Gastroesophageal sphincter (tissue), 4 donors: ENCODE data around the gene LYRM1. TPM values are rescaled to one million over a fixed set of nuclear protein-coding genes. Genes with fewer than 3 reads are reported as not detected.

ENCODE experiments used
- ATAC-seq: fragments of 150-250 bp; one replicate; pipeline ENCODE4 v1.9.1; 2016; ENCODE audit warnings: mild to moderate bottlenecking, moderate library complexity
- H3K27ac ChIP-seq, 4 donors: fragments of 200-600 bp; sonication (generic) in 3 of 4; 1 replicate in 3 of 4; 2 replicates in 1 of 4; pipeline ENCODE4 v1.5.1; 2016 to 2019
- H3K27me3 ChIP-seq: fragments of 200-600 bp; sonication (generic); one replicate; pipeline ENCODE4 v1.5.1; 2019
- H3K36me3 ChIP-seq, 2 donors: fragments of 200-600 bp; sonication (generic); one replicate each; pipeline ENCODE4 v1.5.1; 2019; ENCODE audit warnings: control low read depth in 1 of 2
- H3K4me1 ChIP-seq, 3 donors: fragments of 200-600 bp; sonication (generic); 1 replicate in 2 of 3; 2 replicates in 1 of 3; pipeline ENCODE4 v1.5.1; 2016 to 2019; ENCODE audit warnings: control low read depth in 2 of 3
- H3K4me3 ChIP-seq, 2 donors: fragments of 200-600 bp; sonication (generic); one replicate each; pipeline ENCODE4 v1.5.1; 2019; ENCODE audit warnings: mild to moderate bottlenecking in 1 of 2, moderate library complexity in 1 of 2
- H3K9me3 ChIP-seq, 3 donors: fragments of 200-600 bp; sonication (generic); one replicate each; pipeline ENCODE4 v1.5.1; 2017 to 2019; ENCODE audit warnings: control low read depth in 2 of 3
- EP300 ChIP-seq: sonication (generic); formaldehyde crosslinking; IDR thresholded peaks from one replicate; pipeline ENCODE4 v1.6.1; 2017; ENCODE audit warnings: antibody characterized with exemption, mild to moderate bottlenecking
- POLR2A ChIP-seq, 2 donors: fragments of 450-650 bp; IDR thresholded peaks; one replicate each; pipeline ENCODE4 v1.6.1; 2017; ENCODE audit warnings: antibody characterized with exemption in 2 of 2, mild to moderate bottlenecking in 2 of 2, moderate library complexity in 1 of 2
- POLR2AphosphoS5 ChIP-seq: sonication (generic); formaldehyde crosslinking; IDR thresholded peaks from one replicate; pipeline ENCODE4 v1.6.1; 2017; ENCODE audit warnings: antibody characterized with exemption
- WGBS, 2 donors: methylation state at CpG; one replicate each; pipeline ENCODE4 v1.1.5; 2018; ENCODE audit warnings: low coverage in 1 of 2; 5-methylcytosine and 5-hydroxymethylcytosine counted together
- total RNA-seq, 4 donors: library from RNA; depleted of rRNA; stranded (reverse); fragments of >200 nt; gene quantifications; one replicate each; pipeline ENCODE4 v1.1.0, GENCODE V29; 2016
- TF ChIP-seq, protein P1 (sequence below), 4 experiments: fragments of 200-600 bp in 2 of 4; fragments of 450-650 bp in 2 of 4; sonication (generic) in 1 of 4; IDR thresholded peaks; one replicate each; pipeline ENCODE4 v1.5.1; 2017 to 2019; ENCODE audit warnings: antibody characterized with exemption in 4 of 4, mild to moderate bottlenecking in 2 of 4, moderate library complexity in 2 of 4

The LYRM1 gene
- total RNA-seq, 4 donors from 2014 or later: 54.3 to 88.7 (median 58.7) TPM

GRCh38 chr16:20946015-20946629, 45.6 kb downstream of the LYRM1 start:
- no peak for TF ChIP-seq POLR2AphosphoS5
- TF ChIP-seq, protein P1, sequence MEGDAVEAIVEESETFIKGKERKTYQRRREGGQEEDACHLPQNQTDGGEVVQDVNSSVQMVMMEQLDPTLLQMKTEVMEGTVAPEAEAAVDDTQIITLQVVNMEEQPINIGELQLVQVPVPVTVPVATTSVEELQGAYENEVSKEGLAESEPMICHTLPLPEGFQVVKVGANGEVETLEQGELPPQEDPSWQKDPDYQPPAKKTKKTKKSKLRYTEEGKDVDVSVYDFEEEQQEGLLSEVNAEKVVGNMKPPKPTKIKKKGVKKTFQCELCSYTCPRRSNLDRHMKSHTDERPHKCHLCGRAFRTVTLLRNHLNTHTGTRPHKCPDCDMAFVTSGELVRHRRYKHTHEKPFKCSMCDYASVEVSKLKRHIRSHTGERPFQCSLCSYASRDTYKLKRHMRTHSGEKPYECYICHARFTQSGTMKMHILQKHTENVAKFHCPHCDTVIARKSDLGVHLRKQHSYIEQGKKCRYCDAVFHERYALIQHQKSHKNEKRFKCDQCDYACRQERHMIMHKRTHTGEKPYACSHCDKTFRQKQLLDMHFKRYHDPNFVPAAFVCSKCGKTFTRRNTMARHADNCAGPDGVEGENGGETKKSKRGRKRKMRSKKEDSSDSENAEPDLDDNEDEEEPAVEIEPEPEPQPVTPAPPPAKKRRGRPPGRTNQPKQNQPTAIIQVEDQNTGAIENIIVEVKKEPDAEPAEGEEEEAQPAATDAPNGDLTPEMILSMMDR (IDR thresholded peaks at IDR 0.05): no peak
- no peak for TF ChIP-seq EP300
- TF ChIP-seq POLR2A (IDR thresholded peaks at IDR 0.05): no peak
- WGBS, 2 donors: 77 to 82% methylated on average over 3 to 8 of the region's 8 CpGs
- H3K36me3 ChIP-seq: no peaks in the 10 kb centered on the region
- H3K9me3 ChIP-seq: no peaks in the 10 kb centered on the region
- no peak overlapping the region for H3K27ac ChIP-seq
- H3K4me1 ChIP-seq: no peaks in the 10 kb centered on the region
- no peak overlapping the region for H3K4me3 ChIP-seq
- no peak for ATAC-seq
- no peaks in the 10 kb centered on the region for H3K27me3 ChIP-seq

DNA sequence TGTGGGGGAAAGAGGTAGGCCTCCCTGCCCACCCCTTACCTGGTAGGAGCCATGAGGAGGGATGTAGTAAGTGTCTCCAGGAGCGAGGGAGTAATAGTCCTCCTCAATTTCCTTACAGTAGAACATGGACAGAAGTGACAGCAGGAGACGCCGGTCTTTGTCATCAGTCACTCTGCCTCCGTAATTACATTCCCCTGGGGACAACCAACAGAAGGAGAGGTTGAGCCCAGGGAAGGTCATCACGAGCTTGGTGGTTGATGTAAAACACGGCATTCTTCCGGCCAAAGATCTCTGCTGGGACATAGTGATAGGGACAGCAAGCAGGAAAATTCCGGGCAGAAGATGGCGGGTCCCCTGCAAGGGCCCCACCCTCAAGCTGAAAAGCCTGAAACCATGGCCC, 47.9 kb downstream of the LYRM1 start:
- H3K4me1 ChIP-seq: no peaks in the 10 kb centered on the region
- no peaks in the 10 kb centered on the region for H3K27me3 ChIP-seq
- TF ChIP-seq POLR2A (IDR thresholded peaks at IDR 0.05): no peak

DNA sequence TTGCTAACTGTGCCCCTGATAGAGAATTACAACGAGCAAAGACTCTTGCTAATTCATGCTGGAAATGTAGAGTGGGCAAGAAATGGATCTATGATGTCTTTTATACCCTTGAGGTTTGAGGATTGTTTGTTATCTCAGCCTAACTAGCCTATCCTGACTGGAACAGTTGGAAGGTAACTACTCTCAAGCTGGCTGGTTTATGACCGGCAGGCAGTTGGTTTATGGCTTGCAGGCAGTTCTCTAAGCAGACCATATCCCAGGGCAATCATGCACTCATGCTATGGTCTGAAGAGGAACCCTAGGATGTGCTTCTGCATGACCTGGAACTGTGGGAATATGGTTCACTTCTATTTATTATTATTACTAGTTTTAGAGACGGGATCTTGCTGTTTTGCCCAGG, 49.1 kb downstream of the LYRM1 start:
- Histone ChIP-seq H3K4me3 (no peak overlapping the region), H3K9me3 (no peaks in the 10 kb centered on the region), H3K27ac (no peak overlapping the region), H3K36me3 (no peaks in the 10 kb centered on the region), H3K4me1 (no peaks in the 10 kb centered on the region), H3K27me3 (no peaks in the 10 kb centered on the region)
- no peak for ATAC-seq
- 72 to 94% methylated on average over 2 to 3 of the region's 3 CpGs for WGBS, 2 donors
- TF ChIP-seq, protein P1 (IDR thresholded peaks at IDR 0.05): no peak
- no peak for TF ChIP-seq POLR2AphosphoS5
- TF ChIP-seq EP300: no peak
- no peak for TF ChIP-seq POLR2A (IDR thresholded peaks at IDR 0.05)

More for the DNA sequence above, 47.9 kb downstream of the LYRM1 start:
- no peaks in the 10 kb centered on the region for H3K36me3 ChIP-seq
- H3K27ac ChIP-seq: no peak overlapping the region
- H3K9me3 ChIP-seq: no peaks in the 10 kb centered on the region
- H3K4me3 ChIP-seq: no peak overlapping the region
- ATAC-seq: no peak
- 68 to 84% methylated on average over 6 to 8 of the region's 9 CpGs for WGBS, 2 donors

DNA sequence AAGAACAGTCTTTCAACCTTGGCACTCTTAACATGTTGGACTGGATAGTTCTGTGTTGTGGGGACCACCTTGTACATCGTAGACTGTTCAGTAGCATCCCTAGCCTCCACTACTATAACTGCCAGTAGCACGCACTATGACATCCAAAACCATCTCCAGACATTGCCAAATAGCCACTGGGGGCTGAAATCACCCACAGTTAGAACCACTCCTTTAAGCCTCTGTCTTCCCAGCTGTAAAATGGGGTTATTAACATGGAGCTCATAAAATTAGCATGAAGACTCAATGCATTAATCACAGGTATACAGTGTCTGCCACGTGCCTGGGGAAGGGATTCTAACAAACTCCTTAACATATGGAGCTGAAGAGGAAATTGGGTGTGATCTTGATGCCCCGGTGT, 49.7 kb downstream of the LYRM1 start:
- Histone ChIP-seq H3K4me1 (no peaks in the 10 kb centered on the region), H3K36me3 (no peaks in the 10 kb centered on the region), H3K27ac (no peak overlapping the region), H3K4me3 (no peak overlapping the region), H3K27me3 (no peaks in the 10 kb centered on the region), H3K9me3 (no peaks in the 10 kb centered on the region)
- TF ChIP-seq POLR2AphosphoS5: no peak
- TF ChIP-seq EP300: no peak
- TF ChIP-seq, protein P1 (IDR thresholded peaks at IDR 0.05): no peak
- TF ChIP-seq POLR2A (IDR thresholded peaks at IDR 0.05): no peak
- ATAC-seq: no peak
- 84 to 90% methylated on average over 2 to 4 of the region's 4 CpGs for WGBS, 2 donors

DNA sequence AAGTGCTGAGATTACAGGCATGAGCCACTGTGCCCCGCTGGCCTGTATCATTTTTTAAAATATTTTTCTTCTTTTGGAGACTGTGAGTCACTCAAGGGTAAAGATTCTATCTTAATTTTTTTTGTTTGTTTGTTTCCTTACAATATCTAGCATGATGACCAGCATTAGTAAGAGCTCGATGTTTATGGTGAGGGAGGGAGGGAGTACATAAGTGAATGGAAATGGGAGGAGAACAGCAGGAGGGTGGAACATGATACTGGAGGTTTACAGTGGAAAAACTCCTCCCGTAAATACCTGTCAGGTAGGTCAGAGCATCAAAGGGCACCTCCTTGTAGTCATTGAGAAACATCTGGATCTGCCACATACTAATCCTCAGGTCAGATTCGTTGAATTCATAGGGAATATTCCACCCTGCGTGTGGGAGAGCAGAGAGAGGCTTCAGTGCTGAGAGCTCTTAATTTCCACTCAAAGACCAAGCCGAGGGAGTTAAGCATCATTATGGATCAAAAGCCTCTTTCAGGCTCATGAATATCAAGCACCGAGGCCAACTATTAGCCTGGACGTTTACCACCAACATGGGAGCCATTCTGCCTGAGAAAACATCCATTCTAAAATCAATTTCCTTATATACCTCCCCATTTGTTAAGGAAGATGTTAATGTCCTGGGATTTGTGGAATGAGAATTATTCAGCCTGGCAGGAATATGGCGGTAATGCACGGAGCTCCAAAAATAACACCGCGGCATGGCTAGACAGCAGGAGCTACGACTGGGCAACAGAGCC, 51.8 kb downstream of the LYRM1 start:
- 70 to 71% methylated on average over 4 to 11 of the region's 13 CpGs for WGBS, 2 donors

More for the DNA sequence above, 51.8 kb downstream of the LYRM1 start:
- Histone ChIP-seq H3K9me3 (no peaks in the 10 kb centered on the region), H3K4me1 (no peaks in the 10 kb centered on the region), H3K4me3 (no peak overlapping the region), H3K36me3 (no peaks in the 10 kb centered on the region), H3K27ac (no peak overlapping the region), H3K27me3 (no peaks in the 10 kb centered on the region)
- no peak for ATAC-seq
- TF ChIP-seq POLR2AphosphoS5 (no peak), EP300 (no peak)
- TF ChIP-seq, protein P1 (IDR thresholded peaks at IDR 0.05): no peak
